Measurements from ENCODE around the gene SPEM1. TPM values are rescaled to one million over a fixed set of nuclear protein-coding genes. Genes with fewer than 3 reads are reported as not detected.
A peak's percentile ranks its signal among the peaks of the same experiment; 100 is the strongest.

Gene SPEM1
- polyA plus RNA-seq, 6 donors from 2014 or later, result not detected

GRCh38 chr17:7431231-7431630 lies 11.1 kb downstream of the SPEM1 start:
- no peak for DNase-seq
- H3K27ac Mint-ChIP-seq, result no peak overlapping the region
- peaks cover 0 to 3% (median 0%) of the 10 kb centered on the region in 3 donors for H3K27me3 Mint-ChIP-seq
- no peaks in the 10 kb centered on the region for H3K9me3 Mint-ChIP-seq
- peaks cover 3 to 13% (median 11%) of the 10 kb centered on the region in 3 donors for H3K4me1 Mint-ChIP-seq
- ATAC-seq (ENCODE audit: low read depth in 2 of 2), result no peak
- H3K36me3 Mint-ChIP-seq, result no peaks in the 10 kb centered on the region
- no peak overlapping the region for H3K4me3 Mint-ChIP-seq

DNA sequence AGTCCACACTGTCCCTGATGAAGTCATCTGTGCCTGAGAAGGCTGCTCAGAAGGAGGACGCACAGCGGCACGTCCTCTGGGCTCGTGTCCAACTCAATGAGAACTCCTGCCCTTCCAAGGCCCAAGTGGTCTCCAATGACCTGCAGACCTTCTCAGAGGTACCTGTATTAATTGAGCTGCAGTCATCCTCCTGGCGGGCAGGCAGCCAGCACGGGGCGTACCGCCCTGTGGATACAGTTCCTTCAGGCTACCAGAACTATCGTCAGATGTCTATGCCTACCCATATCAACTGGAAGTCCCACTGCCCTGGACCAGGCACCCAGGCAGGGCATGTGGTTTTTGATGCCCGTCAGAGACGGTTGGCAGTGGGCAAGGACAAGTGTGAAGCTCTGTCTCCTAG lies 12.2 kb downstream of the SPEM1 start:
- Mint-ChIP-seq H3K4me3 (peak overlapping the region in 3 of 8 donors; percentile 16 to 55 (median 51)), H3K36me3 (no peaks in the 10 kb centered on the region)

GRCh38 chr17:7435676-7436555 lies 15.8 kb downstream of the SPEM1 start:
- H3K4me3 Mint-ChIP-seq, result peak overlapping the region; percentile 87 to 99 (median 95)
- peaks cover 31 to 52% (median 50%) of the 10 kb centered on the region in 3 donors for H3K4me1 Mint-ChIP-seq
- H3K36me3 Mint-ChIP-seq, result peaks cover 0 to 23% of the 10 kb centered on the region in 2 donors
- H3K27ac Mint-ChIP-seq, result peak overlapping the region; percentile 87 to 98 (median 98)
- H3K9me3 Mint-ChIP-seq, result no peaks in the 10 kb centered on the region
- ATAC-seq (ENCODE audit: low read depth in 2 of 2), result peak; percentile 27 to 29
- DNase-seq, result no peak
- peaks cover 12 to 30% (median 30%) of the 10 kb centered on the region in 3 donors for H3K27me3 Mint-ChIP-seq

More for the DNA sequence above, 12.2 kb downstream of the SPEM1 start:
- Mint-ChIP-seq H3K27me3 (no peaks in the 10 kb centered on the region), H3K9me3 (no peaks in the 10 kb centered on the region), H3K27ac (no peak overlapping the region), H3K4me1 (peaks cover 7 to 20% (median 18%) of the 10 kb centered on the region in 3 donors)
- DNase-seq, result no peak
- no peak for ATAC-seq (ENCODE audit: low read depth in 2 of 2)

GRCh38 chr17:7436556-7437368 lies 16.6 kb downstream of the SPEM1 start:
- H3K27me3 Mint-ChIP-seq, result peaks cover 20 to 38% (median 37%) of the 10 kb centered on the region in 3 donors
- H3K27ac Mint-ChIP-seq, result peak overlapping the region; percentile 79 to 98 (median 96)
- ATAC-seq (ENCODE audit: low read depth in 2 of 2), result peak; percentile 54 to 62
- peak overlapping the region; percentile 87 to 99 (median 95) for H3K4me3 Mint-ChIP-seq
- H3K9me3 Mint-ChIP-seq, result no peaks in the 10 kb centered on the region
- peaks cover 0 to 23% of the 10 kb centered on the region in 2 donors for H3K36me3 Mint-ChIP-seq
- H3K4me1 Mint-ChIP-seq, result peaks cover 31 to 55% (median 52%) of the 10 kb centered on the region in 3 donors
- DNase-seq, result peak; percentile 77

GRCh38 chr17:7437369-7437863 lies 17.3 kb downstream of the SPEM1 start:
- ATAC-seq (ENCODE audit: low read depth in 2 of 2), result no peak
- Mint-ChIP-seq H3K4me3 (peak overlapping the region; percentile 80 to 95 (median 86)), H3K4me1 (peaks cover 31 to 55% (median 52%) of the 10 kb centered on the region in 3 donors), H3K27ac (peak overlapping the region in 4 of 6 donors; percentile 19 to 79 (median 54)), H3K27me3 (peaks cover 26 to 45% (median 44%) of the 10 kb centered on the region in 3 donors), H3K9me3 (no peaks in the 10 kb centered on the region), H3K36me3 (peaks cover 0 to 23% of the 10 kb centered on the region in 2 donors)
- DNase-seq, result no peak

DNA sequence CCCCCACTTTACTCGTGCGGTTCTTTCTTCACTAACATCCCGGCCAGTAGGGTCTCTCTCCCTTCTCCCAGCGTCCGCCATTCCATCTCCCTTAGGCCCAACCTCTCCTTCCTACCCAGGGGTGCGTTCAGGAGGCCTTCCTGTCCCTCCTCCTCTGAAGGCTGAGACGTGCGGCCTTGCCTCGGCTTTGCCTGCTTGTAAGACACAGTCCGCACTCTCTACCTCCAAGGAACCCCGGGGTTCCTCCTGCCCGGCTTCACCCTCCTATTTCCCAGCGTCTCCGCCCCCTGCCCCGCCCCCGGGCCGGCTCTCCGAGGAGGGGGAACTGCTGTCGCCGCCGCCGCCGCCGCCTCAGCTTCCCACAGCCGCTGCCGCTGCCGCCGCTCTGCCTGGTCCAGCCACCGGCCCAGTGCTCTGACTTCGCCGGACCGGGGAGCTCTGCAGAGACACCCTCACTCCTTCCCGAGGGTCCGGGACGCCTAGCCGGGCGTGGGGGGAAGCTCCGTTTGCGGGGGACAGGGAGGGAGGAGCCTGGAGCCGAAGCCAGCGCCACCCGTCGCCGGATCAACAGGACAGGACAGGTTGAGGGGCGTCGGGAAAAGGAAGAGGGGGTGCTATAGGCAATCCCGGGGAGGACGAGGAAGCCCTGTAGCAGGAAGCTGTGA lies 18.0 kb downstream of the SPEM1 start:
- no peak for ATAC-seq (ENCODE audit: low read depth in 2 of 2)
- H3K27ac Mint-ChIP-seq, result peak overlapping the region in 4 of 6 donors; percentile 19 to 75 (median 64)

DNA sequence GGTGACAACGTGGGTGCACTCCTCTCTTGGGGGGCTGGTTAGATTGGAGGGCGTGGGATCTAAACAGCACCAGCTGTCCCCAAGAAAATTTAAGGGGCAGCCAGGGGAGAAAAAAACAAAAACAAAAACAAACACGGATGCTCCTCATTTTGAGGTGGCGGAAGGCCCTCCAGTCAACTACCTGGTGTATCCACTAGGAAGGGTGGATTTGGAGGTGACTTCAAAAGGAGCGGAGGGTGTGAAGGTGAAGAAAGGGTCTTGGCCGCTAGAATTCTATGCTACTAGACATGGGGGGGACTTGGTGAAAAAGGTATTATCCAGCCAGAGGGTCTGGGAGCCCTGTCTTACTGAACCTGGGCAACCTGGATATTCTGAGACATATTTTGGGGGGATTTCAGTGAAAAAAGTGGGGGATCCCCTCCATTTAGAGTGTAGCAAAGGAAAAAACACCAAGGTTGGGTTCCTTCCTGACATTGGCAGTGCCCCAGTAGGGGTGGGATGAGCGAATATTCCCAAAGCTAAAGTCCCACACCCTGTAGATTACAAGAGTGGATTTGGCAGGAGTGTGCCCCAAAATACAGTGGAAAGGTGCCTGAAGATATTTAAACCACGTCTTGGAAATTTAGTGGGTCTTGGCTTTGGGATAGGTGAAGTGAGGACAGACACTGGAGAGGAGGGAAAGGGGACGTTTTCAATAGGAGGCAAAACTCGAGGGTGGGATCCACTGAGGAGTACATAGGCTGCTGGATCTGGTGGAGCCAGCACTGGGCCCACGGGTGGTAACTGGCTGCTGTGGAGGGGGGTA lies 18.7 kb downstream of the SPEM1 start:
- Mint-ChIP-seq H3K9me3 (no peaks in the 10 kb centered on the region), H3K36me3 (peaks cover 0 to 32% of the 10 kb centered on the region in 2 donors), H3K4me3 (peak overlapping the region; percentile 67 to 94 (median 84)), H3K27me3 (peaks cover 32 to 59% (median 58%) of the 10 kb centered on the region in 3 donors), H3K4me1 (peaks cover 34 to 57% (median 55%) of the 10 kb centered on the region in 3 donors), H3K27ac (peak overlapping the region in 4 of 6 donors; percentile 57 to 86 (median 71))
- ATAC-seq (ENCODE audit: low read depth in 2 of 2) (no peak), DNase-seq (no peak)

More for the DNA sequence above, 18.0 kb downstream of the SPEM1 start:
- DNase-seq, result peak; percentile 61
- Mint-ChIP-seq H3K4me1 (peaks cover 31 to 55% (median 52%) of the 10 kb centered on the region in 3 donors), H3K4me3 (peak overlapping the region; percentile 67 to 94 (median 84)), H3K9me3 (no peaks in the 10 kb centered on the region), H3K36me3 (peaks cover 0 to 24% of the 10 kb centered on the region in 2 donors), H3K27me3 (peaks cover 28 to 52% (median 50%) of the 10 kb centered on the region in 3 donors)

DNA sequence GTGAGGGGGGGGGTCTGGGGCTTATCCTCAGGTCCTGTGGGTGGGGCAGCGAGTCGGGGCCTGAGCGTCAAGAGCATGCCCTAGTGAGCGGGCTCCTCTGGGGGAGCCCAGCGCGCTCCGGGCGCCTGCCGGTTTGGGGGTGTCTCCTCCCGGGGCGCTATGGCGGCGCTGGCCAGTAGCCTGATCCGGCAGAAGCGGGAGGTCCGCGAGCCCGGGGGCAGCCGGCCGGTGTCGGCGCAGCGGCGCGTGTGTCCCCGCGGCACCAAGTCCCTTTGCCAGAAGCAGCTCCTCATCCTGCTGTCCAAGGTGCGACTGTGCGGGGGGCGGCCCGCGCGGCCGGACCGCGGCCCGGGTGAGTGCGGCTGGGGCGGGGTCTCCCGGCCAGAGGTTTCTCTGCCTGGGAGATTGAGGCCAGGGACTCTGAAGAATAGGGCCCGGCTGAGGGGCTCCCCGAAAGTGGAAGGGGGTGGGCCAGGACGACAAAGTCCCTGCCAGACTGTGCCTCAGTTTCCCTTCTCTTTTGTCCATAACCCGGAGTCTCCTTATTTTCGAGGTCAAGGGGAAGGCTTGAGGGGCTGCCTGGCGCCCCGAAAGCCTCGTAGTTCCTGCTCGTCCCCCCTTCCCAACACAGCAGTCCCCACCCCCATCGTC lies 19.5 kb downstream of the SPEM1 start, which contains the start of gene FGF11:
TSS of gene FGF11 (plus strand) at position 51 of the 651 bp plus-strand sequence. CDS start at position 160, 109 bp downstream.
- ATAC-seq (ENCODE audit: low read depth in 2 of 2) (no peak), DNase-seq (no peak)
- Mint-ChIP-seq H3K36me3 (peaks cover 0 to 32% of the 10 kb centered on the region in 2 donors), H3K4me3 (peak within 1 kb of the TSS; percentile 83 to 94 (median 86)), H3K4me1 (peaks cover 34 to 57% (median 55%) of the 10 kb centered on the region in 3 donors), H3K9me3 (no peaks in the 10 kb centered on the region), H3K27ac (peak within 1 kb of the TSS in 4 of 6 donors; percentile 57 to 86 (median 71)), H3K27me3 (peaks cover 37 to 67% (median 63%) of the 10 kb centered on the region in 3 donors)

GRCh38 chr17:7440113-7440833 lies 20.1 kb downstream of the SPEM1 start:
- Mint-ChIP-seq H3K4me3 (peak overlapping the region; percentile 76 to 89 (median 84)), H3K4me1 (peaks cover 34 to 56% (median 56%) of the 10 kb centered on the region in 3 donors), H3K27me3 (peaks cover 37 to 74% (median 70%) of the 10 kb centered on the region in 3 donors), H3K36me3 (peaks cover 0 to 32% of the 10 kb centered on the region in 2 donors), H3K27ac (peak overlapping the region in 2 of 6 donors; percentile 67 to 85), H3K9me3 (no peaks in the 10 kb centered on the region)
- no peak for DNase-seq
- no peak for ATAC-seq (ENCODE audit: low read depth in 2 of 2)

DNA sequence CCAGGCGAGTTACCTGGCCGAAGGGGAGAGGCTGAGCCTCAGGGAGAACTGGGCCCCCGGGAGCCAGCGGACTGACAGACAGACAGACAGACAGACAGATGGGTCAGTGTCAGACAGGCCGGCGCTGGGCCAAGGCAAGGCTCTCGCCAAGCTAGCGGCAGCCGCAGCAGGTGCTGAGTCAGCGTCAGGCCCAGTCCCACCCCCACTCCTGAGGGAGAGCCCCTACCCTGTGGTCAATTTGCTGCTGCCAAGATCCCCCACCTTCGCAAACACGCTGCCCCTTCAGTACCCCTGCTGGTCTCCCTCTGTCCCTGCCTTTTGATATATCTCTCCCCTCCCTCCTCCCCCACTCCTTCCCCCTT lies 20.7 kb downstream of the SPEM1 start:
- no peak overlapping the region for H3K27ac Mint-ChIP-seq
- DNase-seq (no peak), ATAC-seq (ENCODE audit: low read depth in 2 of 2) (no peak)
- peaks cover 0 to 1% (median 0%) of the 10 kb centered on the region in 7 donors for H3K9me3 Mint-ChIP-seq
- peaks cover 41 to 79% (median 75%) of the 10 kb centered on the region in 3 donors for H3K27me3 Mint-ChIP-seq
- peaks cover 0 to 32% of the 10 kb centered on the region in 2 donors for H3K36me3 Mint-ChIP-seq
- peaks cover 40 to 59% (median 58%) of the 10 kb centered on the region in 3 donors for H3K4me1 Mint-ChIP-seq
- H3K4me3 Mint-ChIP-seq, result peak overlapping the region in 6 of 8 donors; percentile 76 to 87 (median 82)

- DNase-seq (no peak), ATAC-seq (ENCODE audit: low read depth in 2 of 2) (no peak)
- Mint-ChIP-seq H3K36me3 (peaks cover 0 to 32% of the 10 kb centered on the region in 2 donors), H3K4me3 (peak overlapping the region in 1 of 8 donors; percentile 73), H3K9me3 (peaks cover 0 to 2% (median 0%) of the 10 kb centered on the region in 7 donors), H3K27me3 (peaks cover 45 to 83% (median 80%) of the 10 kb centered on the region in 3 donors), H3K4me1 (peaks cover 43 to 59% (median 58%) of the 10 kb centered on the region in 3 donors), H3K27ac (no peak overlapping the region)
Measured at GRCh38 chr17:7441266-7441665, 21.1 kb downstream of the SPEM1 start.

Measured in naive B cell (primary cell).